ENCODE results near the gene TMEM234. TPM values are rescaled to one million over a fixed set of nuclear protein-coding genes. Genes with fewer than 3 reads are reported as not detected.

Gene TMEM234
- total and polyA plus RNA-seq, 8 donors: 11.6 to 169 (median 19.6) TPM

GRCh38 chr1:32179193-32179442, 43.0 kb downstream of the TMEM234 start:
- no peak for DNase-seq
- Histone ChIP-seq H3K27ac (peak overlapping the region; percentile 92 to 99 (median 97)), H3K9me3 (no peaks in the 10 kb centered on the region), H3K27me3 (no peaks in the 10 kb centered on the region), H3K4me3 (peak overlapping the region; percentile 64 to 78 (median 64)), H3K36me3 (peaks cover 5 to 40% (median 39%) of the 10 kb centered on the region in 4 donors), H3K4me1 (peaks cover 30 to 49% (median 40%) of the 10 kb centered on the region in 4 donors)
- TF ChIP-seq POLR2A (IDR thresholded peaks at IDR 0.05): no peak
- TF ChIP-seq, protein P1, sequence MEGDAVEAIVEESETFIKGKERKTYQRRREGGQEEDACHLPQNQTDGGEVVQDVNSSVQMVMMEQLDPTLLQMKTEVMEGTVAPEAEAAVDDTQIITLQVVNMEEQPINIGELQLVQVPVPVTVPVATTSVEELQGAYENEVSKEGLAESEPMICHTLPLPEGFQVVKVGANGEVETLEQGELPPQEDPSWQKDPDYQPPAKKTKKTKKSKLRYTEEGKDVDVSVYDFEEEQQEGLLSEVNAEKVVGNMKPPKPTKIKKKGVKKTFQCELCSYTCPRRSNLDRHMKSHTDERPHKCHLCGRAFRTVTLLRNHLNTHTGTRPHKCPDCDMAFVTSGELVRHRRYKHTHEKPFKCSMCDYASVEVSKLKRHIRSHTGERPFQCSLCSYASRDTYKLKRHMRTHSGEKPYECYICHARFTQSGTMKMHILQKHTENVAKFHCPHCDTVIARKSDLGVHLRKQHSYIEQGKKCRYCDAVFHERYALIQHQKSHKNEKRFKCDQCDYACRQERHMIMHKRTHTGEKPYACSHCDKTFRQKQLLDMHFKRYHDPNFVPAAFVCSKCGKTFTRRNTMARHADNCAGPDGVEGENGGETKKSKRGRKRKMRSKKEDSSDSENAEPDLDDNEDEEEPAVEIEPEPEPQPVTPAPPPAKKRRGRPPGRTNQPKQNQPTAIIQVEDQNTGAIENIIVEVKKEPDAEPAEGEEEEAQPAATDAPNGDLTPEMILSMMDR (IDR thresholded peaks at IDR 0.05): no peak
- TF ChIP-seq EP300 (IDR thresholded peaks at IDR 0.05): no peak
- TF ChIP-seq POLR2AphosphoS5 (IDR thresholded peaks at IDR 0.05): no peak
- intact Hi-C loops (cut with DNase I; ENCODE audit: low total_unique reads): no loop called here
- 7 to 11% (median 9%) methylated on average over 6 to 7 of the region's 7 CpGs for WGBS, 5 donors

DNA sequence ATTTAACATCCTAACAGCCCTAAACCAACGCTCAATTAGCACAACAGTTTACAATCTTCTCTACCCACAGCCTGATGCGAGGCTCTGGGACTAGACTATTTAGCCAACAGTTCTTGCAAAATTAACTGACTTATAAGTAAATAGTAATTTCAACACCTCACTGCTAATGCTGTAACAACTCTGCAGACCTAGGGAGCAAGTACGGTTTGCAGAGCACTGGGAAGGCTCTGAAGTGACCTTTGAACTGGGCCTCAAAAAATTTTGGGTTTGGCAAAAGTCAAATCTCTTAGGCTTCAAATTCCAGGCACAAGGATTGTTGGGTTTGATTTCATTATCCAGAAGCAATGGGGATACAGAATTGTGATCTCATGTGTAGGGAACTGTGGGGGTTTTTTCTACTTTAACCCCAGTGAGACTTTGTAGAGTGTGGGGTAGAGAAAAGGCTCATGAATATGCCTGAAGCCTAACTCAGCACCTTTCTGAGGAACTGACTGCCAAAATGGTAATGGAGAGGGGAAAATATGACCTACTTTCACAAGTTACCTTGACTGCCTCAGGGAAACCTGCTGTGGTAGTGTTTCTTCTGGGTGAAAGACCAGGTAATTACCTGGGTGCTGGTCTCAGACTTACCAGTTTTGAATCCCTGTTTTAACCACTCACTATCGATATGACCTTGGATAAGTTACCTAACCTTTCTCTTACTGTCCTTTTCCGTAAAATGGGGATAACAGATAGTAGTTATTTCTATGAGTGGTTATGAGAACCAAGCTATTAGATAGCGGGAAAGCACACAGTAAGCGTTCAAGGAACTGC, 43.6 kb downstream of the TMEM234 start:
- peaks cover 30 to 44% (median 37%) of the 10 kb centered on the region in 4 donors for H3K4me1 ChIP-seq
- H3K4me3 ChIP-seq: peak overlapping the region; percentile 64 to 78 (median 64)
- peaks cover 0 to 40% (median 39%) of the 10 kb centered on the region in 4 donors for H3K36me3 ChIP-seq
- no peaks in the 10 kb centered on the region for H3K27me3 ChIP-seq
- H3K27ac ChIP-seq: peak overlapping the region; percentile 39 to 97 (median 96)
- no peaks in the 10 kb centered on the region for H3K9me3 ChIP-seq
- WGBS, 5 donors: 74 to 83% (median 79%) methylated on average over 7 of the region's 7 CpGs
- DNase-seq: no peak
- intact Hi-C loops (cut with DNase I; ENCODE audit: low total_unique reads): no loop called here
- TF ChIP-seq POLR2AphosphoS5 (IDR thresholded peaks at IDR 0.05) (no peak), EP300 (IDR thresholded peaks at IDR 0.05) (no peak), POLR2A (IDR thresholded peaks at IDR 0.05) (no peak)
- TF ChIP-seq, protein P1 (IDR thresholded peaks at IDR 0.05): no peak

DNA sequence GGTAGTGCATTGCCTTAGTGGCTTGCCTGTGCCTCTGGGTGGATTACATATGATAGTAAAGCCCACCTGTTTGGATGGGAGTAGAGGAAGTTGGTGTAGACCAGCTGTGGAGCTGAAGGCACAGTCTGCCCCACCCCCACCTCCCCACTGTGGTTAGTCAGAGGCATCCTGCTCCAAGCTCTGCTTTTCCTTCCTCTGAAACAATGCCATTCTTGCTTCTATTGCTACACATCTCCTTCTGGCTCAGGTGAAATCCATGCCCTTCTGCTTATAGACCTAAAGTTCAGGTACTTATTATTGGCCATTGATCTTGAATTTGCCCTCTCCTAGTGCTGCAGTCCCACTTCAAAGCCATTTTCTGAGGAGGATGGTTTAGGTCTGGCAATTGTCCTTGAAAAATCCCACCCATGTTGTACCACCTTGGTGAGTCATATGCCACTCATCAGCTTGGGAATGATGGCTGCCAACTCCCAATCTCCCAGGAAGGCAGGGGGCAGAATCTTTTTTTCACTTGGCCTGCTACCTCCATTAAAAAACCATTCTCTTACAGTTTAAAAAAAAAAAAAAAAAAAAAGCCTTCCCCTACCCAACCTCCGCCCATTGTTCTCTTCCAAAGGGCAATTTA, 49.4 kb downstream of the TMEM234 start:
- intact Hi-C loops (cut with DNase I; ENCODE audit: low total_unique reads): no loop called here
- DNase-seq: no peak
- H3K27me3 ChIP-seq: no peaks in the 10 kb centered on the region
- H3K9me3 ChIP-seq: no peaks in the 10 kb centered on the region
- H3K27ac ChIP-seq: no peak overlapping the region
- 87 to 100% (median 97%) methylated on average over 1 of the region's 1 CpG for WGBS, 5 donors
- peaks cover 41 to 76% (median 75%) of the 10 kb centered on the region in 4 donors for H3K36me3 ChIP-seq
- no peak overlapping the region for H3K4me3 ChIP-seq
- H3K4me1 ChIP-seq: no peaks in the 10 kb centered on the region
- TF ChIP-seq, protein P1 (IDR thresholded peaks at IDR 0.05): no peak
- no peak for TF ChIP-seq EP300 (IDR thresholded peaks at IDR 0.05)

- no peak overlapping the region for H3K4me3 ChIP-seq
- peaks cover 55 to 93% (median 92%) of the 10 kb centered on the region in 4 donors for H3K36me3 ChIP-seq
- H3K27ac ChIP-seq: no peak overlapping the region
- intact Hi-C loops (cut with DNase I; ENCODE audit: low total_unique reads): no loop called here
- no peaks in the 10 kb centered on the region for H3K27me3 ChIP-seq
- H3K4me1 ChIP-seq: no peaks in the 10 kb centered on the region
- WGBS, 5 donors: 71 to 80% (median 76%) methylated on average over 4 of the region's 4 CpGs
- no peaks in the 10 kb centered on the region for H3K9me3 ChIP-seq
- TF ChIP-seq, protein P1 (IDR thresholded peaks at IDR 0.05): no peak
- TF ChIP-seq EP300 (IDR thresholded peaks at IDR 0.05): no peak
- no peak for TF ChIP-seq POLR2AphosphoS5 (IDR thresholded peaks at IDR 0.05)
- no peak for TF ChIP-seq POLR2A (IDR thresholded peaks at IDR 0.05)
- no peak for DNase-seq
These were observed 51.2 kb downstream of the TMEM234 start for GRCh38 chr1:32170991-32171390.

Small RNAs within 50 kb of the gene (small RNA-seq; reads per million reads assigned to genes)
- gene RF00017: 0 reads per million in 4 donors

Other genes starting within 250 kb of the TMEM234 start
- gene KHDRBS1, start 208.5 kb downstream of the TMEM234 start, total RNA-seq: 10 to 100 TPM; 21.4 to 99.9 (median 76.9) TPM
- gene KHDRBS1, start 208.5 kb downstream of the TMEM234 start, polyA plus RNA-seq: 10 to 100 TPM; 50.3 to 64.5 (median 53.6) TPM
- gene TMEM39B, start 149.4 kb downstream of the TMEM234 start, total RNA-seq: 1 to 10 TPM in 4 of 5 donors, not detected in 1; 2.2 to 6.2 (median 3.4) TPM
- gene TMEM39B, start 149.4 kb downstream of the TMEM234 start, polyA plus RNA-seq: 1 to 10 TPM; 4.7 to 9.7 (median 6.4) TPM
- gene KPNA6, start 114.3 kb downstream of the TMEM234 start, total RNA-seq: 10 to 100 TPM; 14.6 to 38.0 (median 32.6) TPM
- gene KPNA6, start 114.3 kb downstream of the TMEM234 start, polyA plus RNA-seq: 10 to 100 TPM in 1 of 3 donors, 1 to 10 TPM in 2; 7.6 to 11.3 (median 8.5) TPM
- 10 to 100 TPM; 20.6 to 48.1 (median 28.0) TPM for gene TXLNA, start 42.7 kb downstream of the TMEM234 start, total RNA-seq
- gene TXLNA, start 42.7 kb downstream of the TMEM234 start, polyA plus RNA-seq: 10 to 100 TPM in 2 of 3 donors, 1 to 10 TPM in 1; 9.8 to 18.4 (median 12.1) TPM
- 10 to 100 TPM in 1 of 5 donors, 1 to 10 TPM in 1, under 1 TPM in 1, not detected in 2; 0.45 to 27.8 (median 5.3) TPM for gene CCDC28B, start 21.8 kb downstream of the TMEM234 start, total RNA-seq
- gene CCDC28B, start 21.8 kb downstream of the TMEM234 start, polyA plus RNA-seq: 10 to 100 TPM in 2 of 3 donors, 1 to 10 TPM in 1; 8.7 to 11.8 (median 10.7) TPM
- 1 to 10 TPM in 4 of 5 donors, not detected in 1; 2.3 to 5.5 (median 2.9) TPM for gene IQCC, start 16.7 kb downstream of the TMEM234 start, total RNA-seq
- 1 to 10 TPM; 1.3 to 2.1 (median 1.7) TPM for gene IQCC, start 16.7 kb downstream of the TMEM234 start, polyA plus RNA-seq
- gene DCDC2B, start 13.3 kb downstream of the TMEM234 start, total RNA-seq: not detected
- not detected for gene DCDC2B, start 13.3 kb downstream of the TMEM234 start, polyA plus RNA-seq
- 100 to 1,000 TPM in 2 of 5 donors, 10 to 100 TPM in 3; 21.1 to 444 (median 90.1) TPM for gene EIF3I, start 54 bp upstream of the TMEM234 start, total RNA-seq
- gene EIF3I, start 54 bp upstream of the TMEM234 start, polyA plus RNA-seq: 100 to 1,000 TPM; 180 to 245 (median 198) TPM
- 10 to 100 TPM in 1 of 5 donors, 1 to 10 TPM in 1, not detected in 3; 1.6 to 36.8 TPM for gene FAM167B, start 24.9 kb upstream of the TMEM234 start, total RNA-seq
- gene FAM167B, start 24.9 kb upstream of the TMEM234 start, polyA plus RNA-seq: 1 to 10 TPM; 3.6 to 7.1 (median 4.7) TPM
- gene LCK, start 28.9 kb upstream of the TMEM234 start, total RNA-seq: 1 to 10 TPM in 4 of 5 donors, under 1 TPM in 1; 0.58 to 6.4 (median 2.0) TPM
- 1 to 10 TPM; 1.5 to 4.1 (median 2.3) TPM for gene LCK, start 28.9 kb upstream of the TMEM234 start, polyA plus RNA-seq
- 100 to 1,000 TPM in 1 of 5 donors, 10 to 100 TPM in 4; 62.0 to 143 (median 77.0) TPM for gene HDAC1, start 69.7 kb upstream of the TMEM234 start, total RNA-seq
- gene HDAC1, start 69.7 kb upstream of the TMEM234 start, polyA plus RNA-seq: 100 to 1,000 TPM in 1 of 3 donors, 10 to 100 TPM in 2; 50.7 to 113 (median 57.1) TPM
- 10 to 100 TPM in 4 of 5 donors, 1 to 10 TPM in 1; 7.6 to 99.4 (median 22.9) TPM for gene MARCKSL1, start 113.9 kb upstream of the TMEM234 start, total RNA-seq
- 100 to 1,000 TPM in 1 of 3 donors, 10 to 100 TPM in 2; 46.4 to 100 (median 95.3) TPM for gene MARCKSL1, start 113.9 kb upstream of the TMEM234 start, polyA plus RNA-seq
- 10 to 100 TPM in 2 of 5 donors, 1 to 10 TPM in 3; 2.2 to 21.6 (median 8.8) TPM for gene FAM229A, start 140.1 kb upstream of the TMEM234 start, total RNA-seq
- gene FAM229A, start 140.1 kb upstream of the TMEM234 start, polyA plus RNA-seq: 10 to 100 TPM in 1 of 3 donors, 1 to 10 TPM in 2; 7.8 to 10.3 (median 8.7) TPM
- under 1 TPM in 1 of 5 donors, not detected in 4; 0.92 TPM for gene TSSK3, start 140.2 kb upstream of the TMEM234 start, total RNA-seq
- under 1 TPM in 1 of 3 donors, not detected in 2; 0.43 TPM for gene TSSK3, start 140.2 kb upstream of the TMEM234 start, polyA plus RNA-seq
- 100 to 1,000 TPM in 1 of 5 donors, 10 to 100 TPM in 4; 35.9 to 126 (median 57.6) TPM for gene BSDC1, start 172.1 kb upstream of the TMEM234 start, total RNA-seq
- gene BSDC1, start 172.1 kb upstream of the TMEM234 start, polyA plus RNA-seq: 10 to 100 TPM; 23.8 to 39.0 (median 36.8) TPM
- under 1 TPM in 2 of 5 donors, not detected in 3; under 0.01 to 0.37 TPM for gene ZBTB8B, start 242.7 kb upstream of the TMEM234 start, total RNA-seq
- gene ZBTB8B, start 242.7 kb upstream of the TMEM234 start, polyA plus RNA-seq: under 1 TPM in 1 of 3 donors, not detected in 2; 0.15 TPM